ENCODE measurements around the gene NR1H3. TPM values are rescaled to one million over a fixed set of nuclear protein-coding genes. Genes with fewer than 3 reads are reported as not detected.

NR1H3 gene
- total and polyA plus RNA-seq, 2 of the 4 experiments (the other 2 are of a cell fraction), result 9.1 to 13.6 TPM

DNA sequence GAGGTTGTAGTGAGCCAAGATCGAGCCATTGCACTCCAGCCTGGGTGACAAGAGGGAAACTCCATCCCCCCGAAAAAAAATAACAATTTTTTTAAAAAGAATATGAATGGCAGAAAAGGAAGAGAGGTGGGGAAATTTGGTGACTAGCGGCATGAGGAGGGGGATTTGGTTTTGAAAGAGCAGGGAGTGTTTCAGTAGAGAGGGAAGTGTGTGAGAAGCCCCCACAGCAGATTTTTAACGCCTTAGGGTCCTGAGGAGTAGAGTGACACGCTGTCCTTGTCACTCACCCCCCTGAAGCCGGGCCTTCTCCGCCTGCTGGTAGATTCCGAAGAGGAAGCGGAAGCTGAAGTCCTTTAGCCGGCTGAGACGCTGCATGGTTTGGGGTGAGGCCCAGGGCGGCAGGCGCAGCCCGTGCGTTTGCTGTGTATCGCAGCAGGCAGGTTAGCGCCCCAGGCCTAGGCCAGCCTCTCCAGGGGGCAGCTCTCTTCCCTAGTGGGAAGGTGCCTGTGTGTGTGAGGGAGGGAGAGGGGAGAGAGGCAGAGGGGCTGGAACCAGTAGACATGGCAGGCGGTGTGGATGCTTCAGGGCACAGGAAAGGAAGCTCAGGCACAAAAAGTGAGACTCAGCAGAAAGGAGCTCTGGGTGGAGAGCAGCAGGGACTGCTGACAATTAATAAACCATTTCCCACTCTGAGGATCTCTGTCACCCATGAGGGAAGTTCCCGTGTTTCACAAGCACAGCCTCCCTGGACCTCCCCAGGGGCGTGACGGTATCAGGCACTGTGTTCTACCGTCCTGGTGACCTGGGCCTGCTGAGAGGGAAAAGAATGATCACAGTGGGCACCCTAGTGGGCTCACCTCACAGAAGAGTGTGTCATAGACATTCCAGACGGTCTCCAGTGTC is 13.1 kb upstream of the NR1H3 start:
- H3K9me1 ChIP-seq (ENCODE audit: insufficient read depth, low read length), result peaks cover 20% of the 10 kb centered on the region
- H2AFZ ChIP-seq (replicated peaks; ENCODE audit: low read length, poor library complexity), result no peak overlapping the region
- H4K20me1 ChIP-seq (ENCODE audit: insufficient read depth, low read length), result no peaks in the 10 kb centered on the region
- ATAC-seq (ENCODE audit: low read depth) (no peak), DNase-seq (no peak)
- H3K79me1 ChIP-seq (ENCODE audit: low read depth in 1 of 2, low read length in 2 of 2), result peaks cover 29 to 43% of the 10 kb centered on the region in 2 experiments
- H4K91ac ChIP-seq (ENCODE audit: insufficient read depth, low read depth, low read length), result no peak overlapping the region
- H3K4me3 ChIP-seq (ENCODE audit: insufficient read depth, low read depth, low read length), result no peak overlapping the region
- H4K8ac ChIP-seq (ENCODE audit: low read depth in 2 of 2, low read length in 2 of 2), result no peak overlapping the region
- H3K9me3 ChIP-seq (ENCODE audit: control insufficient read depth, insufficient read depth, low read length), result no peaks in the 10 kb centered on the region
- no peak overlapping the region for H2AK5ac ChIP-seq (ENCODE audit: low read depth, low read length)
- CTCF ChIA-PET, result no interaction called here
- H2BK15ac ChIP-seq (ENCODE audit: low read depth, low read length), result no peak overlapping the region
- H3K4me1 ChIP-seq (ENCODE audit: control insufficient read depth, insufficient read depth, low read length), result peaks cover 14% of the 10 kb centered on the region
- H3K27me3 ChIP-seq (ENCODE audit: control insufficient read depth, insufficient read depth, low read length), result no peaks in the 10 kb centered on the region
- WGBS, 2 experiments (ENCODE audit: extremely low coverage in 2 of 2, insufficient read length in 1 of 2), result 96% methylated on average over 14 of the region's 23 CpGs; no CpG with 5 or more reads in 1 of the 2 experiments
- in situ Hi-C loops (cut with MboI; ENCODE audit: low sequenced_read_pairs), result no loop called here
- H3K9ac ChIP-seq (ENCODE audit: low read depth, low read length), result no peak overlapping the region
- peaks cover 43% of the 10 kb centered on the region for H3K36me3 ChIP-seq (ENCODE audit: control insufficient read depth, insufficient read depth, low read length)
- POLR2A ChIA-PET (ENCODE audit: unreplicated experiment), result no interaction called here
- H4K5ac ChIP-seq (ENCODE audit: low read depth, low read length), result no peak overlapping the region
- BruUV-seq (replicated peaks), result no TSS peak
- no peak overlapping the region for H2BK20ac ChIP-seq (ENCODE audit: low read depth, low read length)
- no peak overlapping the region for H2AK9ac ChIP-seq (replicated peaks; ENCODE audit: low read depth, low read length, poor library complexity)
- H3K56ac ChIP-seq (ENCODE audit: extremely low read depth, insufficient read depth, low read length), result no peak overlapping the region
- no peak overlapping the region for H3K14ac ChIP-seq (replicated peaks; ENCODE audit: low read depth, low read length)
- no peak overlapping the region for H3K4me2 ChIP-seq (ENCODE audit: low read depth, low read length)
- no peak overlapping the region for H3K23ac ChIP-seq (ENCODE audit: low read depth, low read length)
- H2BK120ac ChIP-seq (ENCODE audit: low read depth, low read length), result no peak overlapping the region; the same call in 1 of the 2 replicates
- TF ChIP-seq SMC3 (IDR thresholded peaks at IDR 0.05; ENCODE audit: low read depth, low read length) (no peak), MXI1 (IDR thresholded peaks at IDR 0.05; ENCODE audit: borderline replicate concordance, low read depth, low read length) (no peak), CHD1 (IDR thresholded peaks at IDR 0.05; ENCODE audit: low read depth, low read length) (no peak), MAFK (IDR thresholded peaks at IDR 0.05; ENCODE audit: low read depth, low read length) (no peak), CEBPB (IDR thresholded peaks at IDR 0.05; ENCODE audit: low read depth, low read length) (no peak), MAZ (IDR thresholded peaks at IDR 0.05; ENCODE audit: borderline replicate concordance, low read depth, low read length) (no peak), RFX5 (IDR thresholded peaks at IDR 0.05; ENCODE audit: low read depth, low read length) (no peak), FOS (IDR thresholded peaks at IDR 0.05; ENCODE audit: low read depth, low read length) (no peak), POLR2A (IDR thresholded peaks at IDR 0.05; ENCODE audit: low read depth, low read length) (no peak), RCOR1 (IDR thresholded peaks at IDR 0.05; ENCODE audit: insufficient replicate concordance, low read length) (no peak)
- TF ChIP-seq, protein P1, sequence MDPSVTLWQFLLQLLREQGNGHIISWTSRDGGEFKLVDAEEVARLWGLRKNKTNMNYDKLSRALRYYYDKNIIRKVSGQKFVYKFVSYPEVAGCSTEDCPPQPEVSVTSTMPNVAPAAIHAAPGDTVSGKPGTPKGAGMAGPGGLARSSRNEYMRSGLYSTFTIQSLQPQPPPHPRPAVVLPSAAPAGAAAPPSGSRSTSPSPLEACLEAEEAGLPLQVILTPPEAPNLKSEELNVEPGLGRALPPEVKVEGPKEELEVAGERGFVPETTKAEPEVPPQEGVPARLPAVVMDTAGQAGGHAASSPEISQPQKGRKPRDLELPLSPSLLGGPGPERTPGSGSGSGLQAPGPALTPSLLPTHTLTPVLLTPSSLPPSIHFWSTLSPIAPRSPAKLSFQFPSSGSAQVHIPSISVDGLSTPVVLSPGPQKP (IDR thresholded peaks at IDR 0.05; ENCODE audit: borderline replicate concordance, low read depth, low read length), result no peak
- TF ChIP-seq, protein P2, sequence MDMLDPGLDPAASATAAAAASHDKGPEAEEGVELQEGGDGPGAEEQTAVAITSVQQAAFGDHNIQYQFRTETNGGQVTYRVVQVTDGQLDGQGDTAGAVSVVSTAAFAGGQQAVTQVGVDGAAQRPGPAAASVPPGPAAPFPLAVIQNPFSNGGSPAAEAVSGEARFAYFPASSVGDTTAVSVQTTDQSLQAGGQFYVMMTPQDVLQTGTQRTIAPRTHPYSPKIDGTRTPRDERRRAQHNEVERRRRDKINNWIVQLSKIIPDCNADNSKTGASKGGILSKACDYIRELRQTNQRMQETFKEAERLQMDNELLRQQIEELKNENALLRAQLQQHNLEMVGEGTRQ (IDR thresholded peaks at IDR 0.05; ENCODE audit: low read depth, low read length), result no peak
- no peak overlapping the region for H2BK5ac ChIP-seq (ENCODE audit: low read depth, low read length, poor library complexity, severe bottlenecking)
- dilution Hi-C loops (cut with HindIII; ENCODE audit: low sequenced_read_pairs, unreplicated experiment), result no loop called here
- H3K4ac ChIP-seq (ENCODE audit: low read depth, low read length), result no peak overlapping the region
- no peak overlapping the region for H3K18ac ChIP-seq (ENCODE audit: low read depth, low read length)
- no peak overlapping the region for H3K27ac ChIP-seq (ENCODE audit: insufficient read depth, low read length)
- intact Hi-C loops (cut with micrococcal nuclease), result no loop called here
